Measurements from ENCODE around the gene CEND1. TPM values are rescaled to one million over a fixed set of nuclear protein-coding genes. Genes with fewer than 3 reads are reported as not detected.

Gene CEND1
- total RNA-seq, 1 experiment from 2014 or later, result 0.81 TPM

- H3K23ac ChIP-seq (ENCODE audit: insufficient read length, low read depth, low read length), result no peak overlapping the region
- no peaks in the 10 kb centered on the region for H3K9me3 Mint-ChIP-seq
- no peak overlapping the region for H3K18ac ChIP-seq (ENCODE audit: insufficient read length, low read depth, low read length)
- no peaks in the 10 kb centered on the region for H3K79me2 ChIP-seq (ENCODE audit: insufficient read depth, low read length)
- no peaks in the 10 kb centered on the region for H3K27me3 ChIP-seq (ENCODE audit: insufficient read depth, low read length)
- H2AFZ ChIP-seq (ENCODE audit: low read length), result no peak overlapping the region
- peaks cover 0 to 16% (median 3%) of the 10 kb centered on the region in 3 experiments; a peak in 2 of 7 replicates for H3K36me3 Mint-ChIP-seq (ENCODE audit: insufficient read depth in 1 of 3, low read depth in 3 of 3)
- H3K27ac Mint-ChIP-seq, result no peak overlapping the region
- H2BK20ac ChIP-seq (ENCODE audit: low read depth, low read length, poor library complexity, severe bottlenecking), result no peak overlapping the region
- H2BK5ac ChIP-seq (ENCODE audit: insufficient read length, low read length), result no peak overlapping the region
- TF ChIP-seq CTCF (conservative IDR thresholded peaks at IDR 0.05), result no peak
- H3K9ac ChIP-seq (ENCODE audit: extremely low read depth, insufficient read length, low read length), result no peak overlapping the region
- peaks cover 2% of the 10 kb centered on the region for H4K20me1 ChIP-seq (ENCODE audit: control insufficient read depth, insufficient read depth, insufficient read length)
- H3K4me1 ChIP-seq (ENCODE audit: insufficient read depth, low read length), result no peaks in the 10 kb centered on the region; the same call in 1 of the 2 replicates
- no peak overlapping the region for H4K5ac ChIP-seq (ENCODE audit: insufficient read length, low read depth, low read length)
- DNase-seq, result no peak
- H2BK15ac ChIP-seq (ENCODE audit: low read depth, low read length), result no peak overlapping the region
- no peak overlapping the region for H2BK12ac ChIP-seq (ENCODE audit: insufficient read length, low read depth, low read length)
- WGBS (ENCODE audit: extremely low coverage, insufficient read length, low lambda C conversion rate), result no CpG with 5 or more reads among the region's 38 CpGs
- no peak overlapping the region for H3K56ac ChIP-seq (ENCODE audit: insufficient read length, low read depth, low read length)
- no peaks in the 10 kb centered on the region for H3K9me3 ChIP-seq (ENCODE audit: control insufficient read depth, low read depth, low read length)
- H3T11ph ChIP-seq (ENCODE audit: low read length), result no peak overlapping the region
- H3K14ac ChIP-seq (ENCODE audit: insufficient read depth, low read length), result no peak overlapping the region
- no peak overlapping the region; a peak in 1 of 5 replicates for H3K4me3 Mint-ChIP-seq
- peaks cover 9% of the 10 kb centered on the region for H3K23me2 ChIP-seq (ENCODE audit: insufficient read length, low read depth, low read length, poor library complexity, severe bottlenecking)
- no peak overlapping the region for H3K4me2 ChIP-seq (ENCODE audit: insufficient read depth, insufficient read length, low read length)
- H2BK120ac ChIP-seq (ENCODE audit: low read depth, low read length, poor library complexity, severe bottlenecking), result no peak overlapping the region
- H3K4ac ChIP-seq (ENCODE audit: low read depth, low read length), result no peak overlapping the region
- H3K79me1 ChIP-seq (ENCODE audit: insufficient read depth, low read depth, low read length, poor library complexity, severe bottlenecking), result no peaks in the 10 kb centered on the region
- H3K27me3 Mint-ChIP-seq (ENCODE audit: low read depth), result no peaks in the 10 kb centered on the region
- H2AK5ac ChIP-seq (ENCODE audit: insufficient read length, low read length), result no peak overlapping the region
- H4K8ac ChIP-seq (replicated peaks; ENCODE audit: insufficient read length, low read depth, low read length), result no peak overlapping the region
- no peak overlapping the region for H3K27ac ChIP-seq (ENCODE audit: insufficient read length, low read depth, low read length)
- H3K4me1 Mint-ChIP-seq, result peaks cover 16 to 28% of the 10 kb centered on the region in 2 experiments
- H4K91ac ChIP-seq (ENCODE audit: insufficient read length, low read depth, low read length), result no peak overlapping the region
Measured at GRCh38 chr11:794766-795633, 5.1 kb upstream of the CEND1 start.

Measured in H9 (cell line).